Activated CD8-positive, alpha-beta memory T cell treated with anti-CD3 and anti-CD28 coated beads, Interleukin-2, amount 50 U/mL, for 24 hours (primary cell): ENCODE results near the gene YPEL3.
"Not testable (repeated sequence)": the region's sequence is repeated elsewhere in the genome, so short reads cannot be mapped to it uniquely, and the experiment has no call there.

ENCODE experiments used
- DNase-seq: peaks from one replicate; pipeline ENCODE4 v3.0.0-alpha.2; 2020; ENCODE audit errors: extremely low read depth

Gene YPEL3

GRCh38 chr16:30117768-30118167 is 21.8 kb upstream of the YPEL3 start:
- DNase-seq = no peak

- DNase-seq = no peak
Observed at GRCh38 chr16:30116291-30117207, 20.5 kb upstream of the YPEL3 start.

- DNase-seq = no peak
Observed at GRCh38 chr16:30115238-30115637, 19.2 kb upstream of the YPEL3 start.

DNA sequence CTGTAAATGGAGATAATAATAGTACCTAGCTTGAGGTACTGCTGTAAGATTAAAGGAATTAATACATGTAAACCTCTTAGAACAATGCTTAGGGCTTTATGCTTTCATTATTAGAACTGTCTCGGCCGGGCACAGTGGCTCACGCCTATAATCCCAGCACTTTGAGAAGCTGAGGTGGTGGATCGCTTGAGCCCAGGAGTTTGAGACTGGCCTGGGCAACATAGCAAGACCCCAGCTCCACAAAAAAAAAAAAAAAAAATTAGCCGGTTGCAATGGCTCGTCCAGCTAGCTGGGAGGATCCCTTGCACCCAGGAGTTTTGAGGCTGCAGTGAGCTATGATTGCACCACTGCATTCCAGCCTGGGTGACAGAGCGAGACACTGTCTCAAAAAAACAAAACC is 18.8 kb upstream of the YPEL3 start:
- not testable (repeated sequence) for DNase-seq

- no peak for DNase-seq
Observed at GRCh38 chr16:30114411-30114810, 18.4 kb upstream of the YPEL3 start.

DNA sequence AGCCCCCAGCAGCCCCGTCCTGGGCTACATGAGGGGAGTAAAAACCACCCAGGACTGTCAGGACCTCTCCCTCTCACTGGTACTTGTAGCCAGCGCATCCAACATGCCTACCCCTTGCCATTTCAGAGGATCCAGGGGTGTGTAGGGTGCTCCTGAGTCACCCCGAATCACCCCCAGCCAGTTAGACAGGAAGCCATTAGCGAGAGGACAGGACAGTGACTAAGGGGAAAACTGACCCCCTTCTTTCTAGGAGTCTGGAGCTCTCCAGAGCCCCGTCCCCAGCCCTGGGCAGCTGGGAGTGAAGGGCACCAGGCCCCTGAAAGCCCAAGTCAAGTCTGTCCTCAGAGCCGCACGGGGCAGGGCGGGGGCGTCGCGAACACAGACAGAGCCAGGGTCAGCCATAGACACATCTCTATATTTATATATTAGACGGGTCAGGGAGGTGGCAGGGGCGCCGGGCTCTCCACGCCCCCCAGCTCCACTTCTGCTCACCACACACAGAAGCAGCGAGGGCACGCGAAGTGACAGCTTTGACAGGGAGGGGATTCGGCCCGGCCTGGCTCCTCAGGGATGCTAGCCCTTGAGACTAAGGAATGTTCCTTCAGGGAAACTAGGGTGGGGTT is 17.8 kb upstream of the YPEL3 start:
- no peak for DNase-seq

- DNase-seq = no peak
Observed at GRCh38 chr16:30113031-30113710, 17.2 kb upstream of the YPEL3 start, which contains the start of gene GDPD3. Gene GDPD3 (minus strand): TSS chr16:30113537. CDS start chr16:30113478, 59 bp downstream.

- no peak for DNase-seq
Observed at GRCh38 chr16:30112197-30113030, 16.4 kb upstream of the YPEL3 start.

DNA sequence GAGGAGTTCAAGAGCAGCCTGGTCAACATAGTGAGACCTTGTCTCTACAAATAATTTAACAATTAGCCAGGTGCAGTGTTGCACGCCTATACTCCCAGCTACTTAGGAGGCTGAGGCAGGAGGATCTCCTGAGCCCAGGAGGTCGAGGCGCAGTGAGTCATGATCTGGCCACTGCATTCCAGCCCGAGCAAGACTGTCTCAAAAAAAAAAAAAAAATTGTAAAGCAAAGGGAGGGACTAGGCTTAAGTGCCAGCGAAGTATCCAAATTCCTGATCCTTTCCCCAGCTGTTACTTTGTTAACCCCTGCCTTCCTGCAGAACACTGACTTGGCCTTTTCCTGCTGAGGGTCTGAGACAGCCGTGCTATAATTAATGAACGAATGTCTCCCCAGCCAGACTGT is 14.6 kb upstream of the YPEL3 start:
- no peak for DNase-seq

- no peak for DNase-seq
Observed at GRCh38 chr16:30108059-30108850, 12.2 kb upstream of the YPEL3 start.

DNA sequence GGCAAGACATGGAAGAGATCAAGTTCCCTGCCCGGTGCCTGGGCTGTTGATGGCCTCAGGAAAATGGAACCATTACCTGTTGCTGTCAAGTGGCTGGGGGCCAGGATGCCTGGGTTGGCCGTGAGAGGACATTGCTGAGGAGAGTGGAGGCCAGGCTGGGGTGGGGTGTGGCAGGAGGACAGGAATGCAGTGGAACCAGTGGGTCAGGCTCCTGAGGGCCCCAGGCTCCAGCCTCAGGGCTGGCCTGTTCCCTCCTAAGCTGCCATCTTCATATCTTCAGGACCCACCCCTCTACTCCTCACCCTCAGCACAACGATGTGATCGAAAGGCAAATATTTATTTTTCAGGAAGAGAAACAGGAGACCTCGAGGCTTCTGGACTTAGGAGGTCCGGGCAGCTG is 8.5 kb upstream of the YPEL3 start:
- no peak for DNase-seq

- no peak for DNase-seq
Observed at GRCh38 chr16:30104090-30104489, 8.1 kb upstream of the YPEL3 start.

DNA sequence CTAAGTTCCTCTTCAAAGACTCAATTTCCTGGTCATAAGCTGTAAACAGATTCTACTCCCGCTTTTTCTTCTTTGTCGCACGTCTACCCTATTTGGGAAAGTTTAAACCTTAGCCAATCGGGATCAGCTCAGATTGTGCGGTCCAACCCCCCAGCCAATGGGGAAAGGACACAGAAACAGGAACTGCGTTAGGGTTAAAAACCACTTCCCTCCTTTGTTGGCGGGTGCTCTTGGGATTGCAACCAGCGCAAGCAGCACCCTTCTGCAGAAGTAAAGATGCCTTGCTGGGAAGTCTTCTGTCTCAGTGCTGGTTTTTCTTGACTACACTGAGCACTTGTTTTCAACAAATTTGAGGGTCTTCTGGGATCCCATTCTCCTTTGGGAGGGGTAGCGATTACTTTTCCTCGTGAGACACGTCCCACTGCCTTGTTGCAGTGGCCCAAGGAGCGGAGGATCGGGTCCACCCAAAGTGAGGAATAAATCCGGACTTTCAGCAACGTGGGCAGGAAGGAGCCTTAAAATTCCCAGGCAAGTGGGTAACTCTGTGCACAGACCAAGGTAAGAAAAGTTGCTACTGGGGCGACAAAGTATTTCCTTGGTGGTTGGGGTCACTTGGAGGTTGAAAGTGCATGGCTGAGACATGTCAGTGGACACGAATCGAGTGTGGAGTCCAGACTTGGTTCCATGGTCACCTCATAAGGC is 1.0 kb upstream of the YPEL3 start:
- no peak for DNase-seq

- no peak for DNase-seq
Observed at GRCh38 chr16:30095166-30096078, 591 bp downstream of the YPEL3 start.

DNA sequence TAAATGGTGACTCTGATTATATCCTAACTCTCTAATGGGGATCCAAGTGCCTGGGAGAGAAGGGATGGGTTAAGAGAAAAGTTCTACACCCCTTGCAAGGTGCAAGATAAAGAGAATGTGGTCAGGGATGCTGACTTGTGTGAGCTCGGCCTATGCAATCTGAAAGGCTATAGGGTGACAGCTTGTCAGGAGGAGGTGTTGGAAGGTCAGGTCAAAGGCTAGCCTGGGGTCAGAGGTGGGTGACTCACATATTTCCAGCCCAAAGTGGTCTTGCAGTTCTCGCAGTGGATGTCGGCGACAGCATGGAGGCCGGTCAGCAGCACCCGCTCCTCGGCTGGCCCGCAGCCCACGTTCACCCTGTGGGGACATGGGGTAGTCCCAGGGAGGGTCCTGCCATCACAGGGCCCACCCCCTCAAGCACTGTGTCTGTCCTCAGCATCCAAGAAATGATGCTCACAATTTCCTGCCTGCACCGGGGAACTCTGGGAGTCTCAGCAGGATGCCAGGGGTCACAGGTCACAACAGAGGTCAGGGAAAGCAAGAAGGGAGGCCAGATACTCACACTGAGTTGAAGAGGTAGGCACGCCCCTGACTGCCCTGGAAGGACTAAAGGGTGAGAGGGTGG is 1.4 kb downstream of the YPEL3 start:
- DNase-seq = no peak

- DNase-seq = peak; percentile 29
Observed at GRCh38 chr16:30092373-30093010, 3.5 kb downstream of the YPEL3 start.

- peak; percentile 76 for DNase-seq
Observed at GRCh38 chr16:30091474-30092372, 4.3 kb downstream of the YPEL3 start, which contains the start of gene TBX6. Gene TBX6 (minus strand): TSS chr16:30091924. CDS start chr16:30091193, 731 bp downstream.
